GM18858 (cell line): Measurements from ENCODE around the gene RSU1.

Experiments used
- ATAC-seq: cut with Tn5 transposase; IDR thresholded peaks from one replicate; pipeline ENCODE4 v1.9.1; 2021; ENCODE audit not compliant: unreplicated experiment

RSU1 gene

DNA sequence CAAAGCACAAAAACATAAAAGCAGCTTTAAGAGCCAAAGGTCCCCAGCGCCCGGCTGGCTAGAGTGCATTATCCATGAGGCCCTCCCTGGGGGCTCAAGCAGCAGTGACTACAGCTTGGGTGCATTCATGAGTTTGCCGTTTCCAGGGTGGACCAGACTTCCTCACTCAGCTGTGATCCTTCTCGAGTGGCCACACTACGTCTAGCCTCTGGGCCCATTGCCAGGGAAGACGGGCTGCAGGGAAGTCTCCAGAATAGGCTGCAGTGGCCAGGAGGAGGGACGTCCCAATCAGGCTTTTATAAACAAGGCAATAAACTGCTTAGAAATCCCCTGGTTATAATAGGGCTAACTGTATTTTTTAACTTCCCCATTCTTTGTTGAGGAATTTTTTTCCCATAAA, 206.2 kb downstream of the RSU1 start:
- no peak for ATAC-seq

DNA sequence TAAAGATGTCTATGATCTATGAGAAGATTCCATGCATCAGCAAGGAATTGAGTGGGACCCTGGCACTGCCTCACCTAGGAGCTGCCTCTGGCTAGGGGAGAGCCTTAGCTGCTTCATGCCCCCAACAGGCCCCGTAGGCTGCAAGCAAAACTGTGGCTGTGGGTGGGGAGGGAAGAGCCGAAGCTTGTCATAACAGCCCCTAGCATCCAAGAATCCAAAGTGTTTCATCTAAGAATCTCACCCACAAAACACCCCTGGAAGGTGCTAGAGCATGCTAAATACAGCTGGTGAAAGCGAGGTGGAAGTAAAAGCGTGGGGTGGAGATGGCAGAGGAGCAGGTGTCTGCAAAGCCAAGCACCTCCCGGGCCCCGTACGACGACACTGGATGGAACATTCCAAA, 208.0 kb downstream of the RSU1 start:
- ATAC-seq = no peak

DNA sequence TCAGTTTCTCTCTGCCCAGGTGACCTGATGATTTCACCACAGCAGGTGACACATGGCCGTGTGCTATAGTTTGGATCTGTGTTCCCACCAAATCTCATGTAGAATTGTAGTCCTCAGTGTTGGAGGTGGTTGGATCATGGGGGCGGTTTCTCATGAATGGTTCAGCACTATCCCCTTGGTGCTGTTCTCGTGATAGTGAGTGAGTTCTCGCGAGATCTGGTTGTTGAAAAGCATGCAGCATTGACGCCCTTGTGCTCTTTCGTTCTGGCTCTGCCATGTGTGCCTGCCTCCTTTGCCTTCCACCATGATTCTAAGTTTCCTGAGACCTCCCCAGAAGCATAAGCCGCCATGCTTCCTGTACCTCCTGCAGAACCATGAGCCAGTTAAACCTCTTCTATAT, 210.3 kb downstream of the RSU1 start:
- no peak for ATAC-seq

DNA sequence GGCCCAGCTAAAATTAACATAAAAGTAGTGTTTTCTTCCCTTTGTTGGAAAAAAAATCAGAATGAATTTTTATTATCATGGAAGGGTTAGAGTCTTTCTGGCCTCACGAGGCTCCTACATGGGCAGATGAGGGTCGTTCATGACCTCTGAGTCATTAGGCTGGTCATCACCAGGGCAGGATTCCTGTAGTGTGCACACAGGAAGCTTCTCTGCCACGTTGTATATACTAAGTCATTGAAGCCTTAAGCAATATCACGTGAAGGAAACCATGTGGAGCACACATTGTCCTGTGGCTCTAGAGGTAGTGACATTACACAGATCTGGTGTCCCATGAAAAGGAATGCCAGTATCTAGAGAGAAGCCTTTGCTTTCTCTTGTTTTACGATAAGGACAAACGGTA, 210.8 kb downstream of the RSU1 start:
- ATAC-seq = no peak

DNA sequence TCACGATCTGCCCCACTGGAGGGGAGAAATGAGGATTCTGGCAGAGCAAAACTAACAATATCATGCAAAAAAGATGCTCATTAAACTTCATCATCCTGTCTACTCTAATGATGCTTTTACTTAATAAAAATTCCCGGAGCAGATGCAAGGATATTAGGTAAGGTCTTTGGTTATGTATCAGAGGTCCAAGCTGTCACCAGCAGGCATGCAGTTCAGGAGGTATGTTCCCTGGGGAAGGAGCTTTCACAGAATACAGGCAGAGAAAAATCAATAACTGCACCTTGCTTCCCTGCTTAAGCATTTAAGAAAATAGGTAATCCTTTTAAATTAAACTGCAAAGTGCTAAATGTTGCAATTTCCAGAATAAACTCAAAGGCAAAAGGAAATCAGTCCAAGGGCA, 213.9 kb downstream of the RSU1 start:
- no peak for ATAC-seq

DNA sequence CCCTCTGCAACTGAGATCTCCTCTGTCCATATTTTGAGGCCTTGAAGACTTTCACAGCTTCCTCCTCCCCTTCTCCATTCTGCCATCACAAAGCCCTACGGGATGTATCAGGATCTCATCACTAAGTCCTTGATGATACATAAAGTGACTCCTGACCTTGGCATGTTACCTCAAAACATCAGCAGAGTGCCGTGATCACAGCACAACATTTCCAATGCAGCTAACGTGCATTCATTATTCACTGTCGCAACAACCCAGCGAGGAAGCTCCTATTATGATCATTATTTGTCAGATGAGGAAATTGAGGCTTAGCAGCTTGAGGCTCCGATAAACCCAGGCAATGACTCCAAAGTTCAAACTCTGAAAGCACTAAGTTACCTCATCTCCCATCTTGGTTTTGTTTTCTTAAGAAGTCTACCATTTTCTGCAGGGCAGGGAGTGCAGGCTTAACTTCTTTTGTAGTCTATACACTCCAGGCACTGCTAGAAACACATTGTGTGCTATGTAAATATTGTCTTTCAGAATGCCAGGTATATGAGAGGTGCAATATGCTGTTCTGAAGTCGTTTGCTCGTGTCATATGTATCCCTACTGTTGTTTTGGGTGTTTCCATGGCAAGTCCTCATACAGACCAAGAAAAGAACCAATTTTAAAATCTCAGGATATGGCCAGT, 215.0 kb downstream of the RSU1 start:
- no peak for ATAC-seq

DNA sequence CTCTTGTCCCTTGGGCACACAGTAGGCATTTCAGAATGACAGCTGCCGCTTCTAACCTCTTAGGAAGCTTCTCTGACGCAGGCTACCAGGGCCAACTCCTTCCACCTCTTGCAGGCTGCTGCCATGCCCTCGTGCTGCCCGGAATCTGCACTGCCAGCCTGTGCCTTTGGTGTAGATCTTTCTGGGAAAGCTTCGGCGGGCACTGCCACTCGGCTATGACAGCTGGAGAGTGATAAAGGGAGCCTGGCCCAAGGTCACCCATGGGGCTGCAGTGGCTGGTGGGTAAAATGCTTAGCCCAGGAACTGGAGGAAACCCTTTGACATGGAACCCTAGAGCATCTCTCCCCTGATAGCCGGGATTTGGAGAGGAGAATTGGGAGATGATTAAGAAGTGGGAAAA, 217.6 kb downstream of the RSU1 start:
- ATAC-seq = no peak

DNA sequence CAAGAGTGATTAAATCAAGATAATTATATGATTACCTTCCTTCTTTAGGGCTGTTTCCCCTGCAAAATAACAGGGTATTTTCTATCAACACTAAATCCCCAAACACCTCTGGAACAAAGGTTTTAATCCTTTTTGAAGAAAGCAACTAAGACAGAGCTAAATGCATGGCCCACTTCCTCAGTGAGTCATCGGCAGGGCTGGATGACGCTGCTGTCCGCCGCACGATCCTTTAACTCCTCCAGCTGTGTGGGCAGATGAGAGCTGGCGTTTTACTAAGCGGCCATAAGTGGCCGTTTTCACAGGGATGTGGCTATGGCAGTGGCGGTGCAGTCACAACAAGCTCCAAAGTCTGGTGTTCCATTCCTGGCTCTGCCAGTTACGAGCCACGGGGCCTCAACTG, 219.6 kb downstream of the RSU1 start:
- no peak for ATAC-seq

DNA sequence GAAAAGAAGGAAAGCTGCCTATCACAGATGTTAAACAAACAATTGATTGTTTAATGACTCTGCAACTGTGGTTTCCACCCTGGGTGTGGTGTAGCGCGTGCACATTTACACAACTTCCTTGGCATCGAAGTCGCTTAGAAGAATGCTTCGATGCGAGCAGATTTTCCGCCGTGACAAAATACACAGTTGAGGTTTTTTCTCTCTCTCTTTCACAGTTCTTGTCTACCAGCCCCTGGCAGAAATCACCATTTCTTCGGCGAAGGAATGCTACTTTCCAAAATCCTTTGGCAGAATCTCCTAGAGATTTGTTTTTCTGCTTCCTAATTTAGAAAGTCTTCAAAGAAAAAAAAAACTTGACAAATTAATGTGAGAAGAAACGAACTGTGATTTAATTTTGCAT, 224.8 kb downstream of the RSU1 start:
- ATAC-seq = no peak

DNA sequence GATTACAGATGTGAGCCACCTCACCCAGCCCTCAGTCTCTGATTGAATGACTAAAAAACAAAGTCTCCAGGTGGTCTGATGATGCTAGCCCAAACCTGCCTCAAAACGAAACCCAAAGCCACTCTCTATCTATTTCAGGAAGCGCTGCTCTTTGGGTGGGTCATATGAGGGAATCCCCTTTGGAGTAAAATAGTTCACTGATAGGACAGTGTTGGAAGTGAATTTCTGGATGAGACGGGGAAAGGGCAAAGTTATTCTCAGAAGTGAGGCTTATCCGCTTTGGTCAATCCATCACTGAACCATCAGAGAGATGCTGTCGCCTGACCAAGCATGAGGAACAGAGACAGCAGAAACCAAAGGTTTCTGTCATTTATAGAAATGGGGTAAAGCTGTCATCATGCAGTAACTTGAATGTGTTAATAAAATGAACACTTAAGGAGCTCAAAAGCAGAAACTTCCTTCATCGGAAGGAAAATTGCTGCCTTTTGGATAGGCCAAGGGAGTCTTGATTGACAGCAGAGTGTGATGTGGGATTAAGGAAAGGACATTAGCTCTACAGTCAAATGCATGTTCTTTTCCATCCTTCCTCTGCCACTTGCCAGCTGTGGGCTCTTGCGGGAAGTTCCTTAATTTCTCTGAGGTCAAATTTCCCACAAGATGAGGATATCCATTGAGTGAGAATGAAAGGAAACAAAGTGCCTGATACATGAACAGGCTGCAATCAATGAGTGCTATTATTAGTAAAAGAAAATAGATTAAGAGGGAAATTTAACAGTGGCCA, 230.7 kb downstream of the RSU1 start:
- peak; percentile 94 for ATAC-seq

DNA sequence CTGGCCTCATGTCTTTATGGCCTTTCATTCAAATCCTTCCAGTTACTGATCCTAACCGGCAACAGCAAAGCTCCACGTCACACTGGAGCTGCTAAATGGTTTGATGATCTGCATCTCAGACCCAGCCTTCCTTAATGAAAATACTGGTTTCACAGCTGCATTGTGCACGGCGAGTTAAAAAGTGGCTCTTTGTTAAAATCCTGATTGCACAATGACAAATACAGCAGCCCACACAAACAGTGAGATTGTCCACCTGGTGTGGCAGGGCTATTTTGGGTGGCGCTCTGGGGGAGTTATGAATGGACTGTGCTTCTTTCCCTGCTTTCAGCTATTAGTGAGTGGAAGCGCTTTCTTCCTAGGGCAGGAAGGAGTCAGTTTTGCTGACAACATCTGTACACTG, 232.1 kb downstream of the RSU1 start:
- ATAC-seq = peak; percentile 29

DNA sequence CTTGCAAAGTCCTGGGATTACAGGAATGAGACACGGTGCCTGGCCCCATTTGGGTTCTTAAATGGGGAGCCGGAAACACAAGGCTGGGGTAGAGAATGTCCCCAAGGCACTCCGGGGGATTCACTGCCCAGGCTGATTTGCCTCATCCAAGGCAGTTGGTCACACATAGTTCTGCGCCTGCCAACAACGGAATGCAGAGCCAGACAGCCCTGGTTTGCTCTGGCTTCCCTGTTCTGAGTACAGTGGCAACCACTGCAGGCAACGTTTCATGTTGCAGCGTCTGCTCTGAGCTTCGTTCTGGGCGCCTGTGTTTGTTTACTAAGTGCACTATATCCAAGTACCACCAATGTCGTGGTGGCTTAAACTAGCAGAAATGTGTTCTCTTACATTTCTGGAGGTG, 233.8 kb downstream of the RSU1 start:
- no peak for ATAC-seq

DNA sequence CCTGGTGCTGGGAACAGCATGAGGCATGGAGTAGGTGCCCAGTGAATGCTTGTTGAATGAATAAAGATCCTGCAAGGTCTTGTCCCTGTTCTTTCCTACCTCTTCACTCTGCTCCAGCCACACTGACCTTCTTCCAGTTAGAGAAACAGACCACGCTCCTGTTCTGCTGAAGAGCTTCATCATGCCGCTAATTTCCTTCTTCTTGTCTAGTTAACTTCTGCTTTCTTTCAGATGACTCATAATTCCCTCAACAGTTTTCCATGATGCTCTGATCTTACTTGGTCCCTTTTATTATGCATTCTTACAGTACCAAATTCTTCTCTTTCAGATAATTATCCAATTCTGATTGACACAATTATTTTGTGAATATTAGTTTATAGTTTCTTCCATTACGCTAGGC, 236.0 kb downstream of the RSU1 start:
- no peak for ATAC-seq

DNA sequence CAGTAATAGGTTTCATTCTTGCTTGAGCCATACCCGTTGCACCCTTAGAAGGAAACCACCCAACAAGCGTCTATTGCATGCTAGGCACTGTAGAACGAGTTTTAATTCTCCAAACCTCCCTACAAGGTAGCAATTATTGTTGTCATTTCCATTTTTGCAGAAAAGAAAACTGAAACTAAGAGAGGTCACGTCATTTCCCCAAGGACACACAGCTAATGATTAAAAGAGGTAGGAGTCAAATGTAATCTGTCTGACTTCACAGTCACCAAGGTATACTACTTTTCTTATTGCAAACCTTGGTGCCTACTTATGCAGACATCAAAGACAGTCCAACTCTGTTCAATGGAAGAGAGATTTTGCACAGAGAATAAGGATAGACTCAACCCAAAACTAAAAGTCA, 246.5 kb downstream of the RSU1 start:
- peak; percentile 92 for ATAC-seq

DNA sequence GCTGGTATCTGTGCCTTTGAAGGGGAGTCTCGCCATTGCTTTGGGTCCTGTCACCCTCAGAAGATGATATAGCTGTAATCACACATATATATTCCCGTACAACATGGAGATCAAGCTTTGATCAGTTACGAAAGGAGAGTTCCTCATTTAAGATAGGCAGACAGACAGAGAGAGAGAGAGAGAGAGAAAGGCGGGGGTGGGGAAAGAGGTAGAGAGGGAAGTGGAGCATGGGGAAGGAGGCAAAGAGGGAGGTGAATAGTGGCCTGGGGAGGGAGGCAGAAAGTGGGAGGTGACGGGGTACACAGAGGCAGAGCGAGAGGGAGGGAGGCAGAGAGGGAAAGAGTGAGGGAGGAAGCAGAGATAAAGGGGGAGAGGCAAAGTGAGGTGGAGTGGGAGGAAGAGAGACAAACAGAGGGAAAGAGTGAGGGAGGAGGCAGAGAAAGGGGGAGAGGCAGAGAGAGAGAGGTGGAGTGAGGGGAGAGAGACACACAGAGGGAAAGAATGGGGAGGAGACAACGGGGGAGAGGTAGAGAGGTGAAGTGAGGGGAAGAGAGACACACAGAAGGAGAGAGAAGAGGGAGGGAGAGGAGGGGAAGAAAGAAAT, 250.9 kb downstream of the RSU1 start:
- no peak for ATAC-seq

DNA sequence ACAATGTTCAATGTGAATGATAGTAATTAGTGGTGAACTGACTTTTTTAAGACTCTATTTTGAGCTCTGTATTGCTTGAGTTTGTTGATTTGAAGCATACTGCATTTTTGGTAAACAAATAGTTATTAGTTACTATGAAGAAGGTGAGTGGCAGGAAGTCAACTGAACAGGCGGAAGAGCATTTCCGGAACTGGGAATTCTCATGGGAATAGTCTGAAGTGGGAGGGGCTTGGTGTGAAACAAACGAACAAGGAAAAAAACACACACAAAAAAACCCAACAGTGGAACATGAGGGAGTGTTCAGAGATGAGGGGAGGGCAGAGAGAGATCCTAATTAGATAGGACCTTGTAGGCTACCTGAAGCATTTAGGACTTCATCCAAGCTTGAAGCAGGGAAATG, 251.6 kb downstream of the RSU1 start:
- no peak for ATAC-seq

DNA sequence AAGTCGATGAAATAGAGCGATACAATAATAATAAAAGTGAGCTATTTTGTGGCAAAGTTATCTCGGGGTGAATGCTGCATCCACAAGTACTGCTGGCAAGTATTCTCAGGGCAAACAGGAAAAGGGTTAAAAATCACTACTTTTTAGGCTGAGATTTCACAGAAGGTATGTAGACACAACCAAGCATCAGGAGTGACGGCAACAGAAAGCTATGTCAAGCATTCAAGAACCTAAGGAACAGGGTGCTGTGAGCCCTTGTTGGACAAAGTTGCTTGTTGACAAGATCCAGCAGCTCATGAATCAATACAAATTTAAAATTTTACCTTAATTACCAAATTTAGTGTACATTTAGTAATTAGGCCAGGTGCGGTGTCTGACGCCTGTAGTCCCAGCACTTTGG, 254.3 kb downstream of the RSU1 start:
- ATAC-seq = no peak

DNA sequence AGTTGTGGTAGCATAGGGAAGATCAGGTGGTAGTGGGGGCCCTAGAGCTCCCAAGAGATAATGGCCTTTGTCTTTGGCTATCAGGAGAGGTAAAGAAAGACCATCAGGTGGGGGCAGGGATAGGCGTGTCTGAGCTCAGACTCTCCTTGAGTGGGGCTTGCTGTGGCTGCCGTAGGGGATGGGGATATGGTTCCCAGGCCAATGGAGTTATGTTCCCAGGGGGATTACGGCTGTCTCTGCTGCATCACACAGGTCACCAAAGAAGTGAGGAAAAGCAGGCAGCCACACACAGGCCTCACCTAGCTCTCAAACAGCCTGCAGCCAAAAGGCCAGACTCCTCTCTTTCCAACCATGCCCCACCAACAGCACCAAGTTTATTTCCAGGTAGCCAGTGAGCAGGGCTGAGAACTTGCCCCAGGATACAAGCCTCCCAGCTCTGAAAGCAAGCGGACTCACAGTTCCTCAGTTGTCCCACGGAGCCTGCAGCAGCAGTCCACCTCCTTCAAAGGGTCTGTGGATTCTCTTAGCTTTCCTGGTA, 257.9 kb downstream of the RSU1 start:
- no peak for ATAC-seq

DNA sequence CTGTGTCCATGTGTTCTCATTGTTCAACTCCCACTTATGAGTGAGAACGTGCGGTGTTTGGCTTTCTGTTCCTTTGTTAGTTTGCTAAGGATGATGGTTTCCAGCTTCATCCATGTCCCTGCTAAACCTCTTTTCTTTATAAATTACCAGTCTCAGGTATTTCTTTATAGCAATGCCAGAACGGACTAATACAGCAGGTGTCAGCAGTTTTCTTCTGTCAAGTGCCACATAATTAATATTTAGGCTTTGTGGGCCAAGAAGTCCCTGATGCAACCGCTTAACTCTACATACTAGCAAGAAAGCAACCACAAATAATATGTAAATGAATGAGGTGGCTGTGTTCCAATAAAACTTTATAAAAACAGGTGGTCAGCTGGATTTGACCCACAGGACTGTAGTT, 269.3 kb downstream of the RSU1 start:
- ATAC-seq = no peak

DNA sequence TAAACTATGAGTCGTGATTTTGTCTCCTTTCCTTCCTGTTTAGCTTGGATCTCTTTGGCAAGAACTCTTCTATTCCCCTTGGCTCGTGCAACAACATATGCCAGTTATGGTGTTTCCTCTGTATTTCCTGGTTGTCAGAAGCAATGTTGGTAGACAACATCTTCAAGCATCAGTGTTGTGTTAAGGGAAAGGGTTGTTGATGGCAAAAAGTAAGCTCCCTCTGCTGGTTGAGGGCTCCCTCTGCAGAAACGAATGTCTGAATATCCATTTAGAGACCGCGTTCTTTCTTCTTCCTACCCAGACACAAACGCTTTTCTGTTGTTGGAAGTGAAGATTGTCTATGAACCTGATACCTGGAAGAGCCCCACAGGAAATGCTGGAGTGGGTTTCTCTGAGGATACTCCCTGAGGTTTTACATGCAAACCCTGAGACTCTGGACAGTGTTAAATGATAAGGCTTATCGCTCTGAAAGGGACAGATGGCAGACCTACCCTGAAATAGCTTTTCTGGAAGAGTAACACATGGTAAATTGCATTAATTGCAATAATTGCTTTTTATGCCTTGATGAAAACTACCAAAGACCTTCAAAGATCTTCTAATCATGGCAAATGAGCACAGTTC, 272.0 kb downstream of the RSU1 start:
- ATAC-seq = peak; percentile 68

DNA sequence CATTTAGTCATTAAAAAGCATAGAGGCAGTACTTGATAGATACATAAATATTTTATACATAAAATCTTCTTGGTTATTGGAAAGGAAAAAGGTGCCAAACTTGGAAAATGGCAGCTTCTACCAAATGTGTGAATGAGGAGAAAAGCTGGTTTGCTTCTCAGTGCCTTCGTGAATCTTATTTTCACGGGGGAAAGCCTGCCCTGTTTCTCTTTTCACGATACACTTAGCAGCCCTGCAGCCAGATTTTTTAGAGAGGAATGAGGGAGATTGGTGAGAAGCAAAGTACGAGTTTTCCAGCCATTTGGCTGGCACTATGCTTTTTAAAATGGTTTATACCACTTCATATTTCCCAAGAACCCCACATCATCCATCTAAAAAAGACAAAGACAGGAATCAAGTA, 272.6 kb downstream of the RSU1 start:
- no peak for ATAC-seq

DNA sequence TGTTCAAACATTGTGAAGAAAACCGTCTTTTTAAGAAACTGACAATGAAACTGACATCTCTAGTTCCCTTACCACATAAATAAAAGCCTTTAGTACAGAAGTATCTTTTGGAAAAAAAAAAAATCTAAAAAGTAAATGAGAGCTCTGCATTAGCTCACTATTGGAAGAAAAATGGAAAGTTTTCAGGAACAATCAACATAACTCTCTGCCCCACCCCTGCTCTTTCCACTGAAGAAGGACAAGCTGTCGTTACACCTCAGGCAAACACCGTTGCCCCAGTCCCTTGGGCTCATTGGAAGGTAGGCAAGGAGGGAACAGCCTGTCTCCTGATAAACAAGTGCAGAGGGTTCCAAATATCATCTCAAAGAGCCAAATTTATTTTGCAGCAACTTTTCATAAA, 273.1 kb downstream of the RSU1 start:
- no peak for ATAC-seq
